GM08714 (cell line): Measurements from ENCODE around the gene EDAR.

Source experiments
- H3K4me3 ChIP-seq: fragments of 200-500 bp; sonication (Bioruptor generic); 2 replicates; pipeline ENCODE4 v1.5.1; 2014; ENCODE audit warnings: mild to moderate bottlenecking, low read length, inconsistent platforms
- ZNF274 ChIP-seq: IDR thresholded peaks from 2 replicates; pipeline ENCODE4 v1.6.1; 2012; ENCODE audit warnings: mild to moderate bottlenecking, low read depth, low read length

EDAR gene

GRCh38 chr2:108983061-108983460, 6.0 kb downstream of the EDAR start:
- TF ChIP-seq ZNF274 = no peak
- no peak overlapping the region for H3K4me3 ChIP-seq

- TF ChIP-seq ZNF274 = no peak
- H3K4me3 ChIP-seq = no peak overlapping the region
Measured at GRCh38 chr2:108982259-108982679, 6.8 kb downstream of the EDAR start.

- no peak overlapping the region for H3K4me3 ChIP-seq
- TF ChIP-seq ZNF274 = no peak
Measured at GRCh38 chr2:108981846-108982245, 7.2 kb downstream of the EDAR start.

GRCh38 chr2:108980076-108980475, 8.9 kb downstream of the EDAR start:
- TF ChIP-seq ZNF274 = no peak
- H3K4me3 ChIP-seq = no peak overlapping the region

GRCh38 chr2:108979461-108979860, 9.6 kb downstream of the EDAR start:
- no peak overlapping the region for H3K4me3 ChIP-seq
- TF ChIP-seq ZNF274 = no peak

- no peak for TF ChIP-seq ZNF274
- no peak overlapping the region for H3K4me3 ChIP-seq
Measured at GRCh38 chr2:108978709-108979111, 10.3 kb downstream of the EDAR start.

- no peak overlapping the region for H3K4me3 ChIP-seq
- TF ChIP-seq ZNF274 = no peak
Measured at GRCh38 chr2:108975613-108976435, 13.2 kb downstream of the EDAR start.

- no peak for TF ChIP-seq ZNF274
- no peak overlapping the region for H3K4me3 ChIP-seq
Measured at GRCh38 chr2:108974674-108975073, 14.3 kb downstream of the EDAR start.

GRCh38 chr2:108972663-108973062, 16.4 kb downstream of the EDAR start:
- TF ChIP-seq ZNF274 = no peak
- no peak overlapping the region for H3K4me3 ChIP-seq

- TF ChIP-seq ZNF274 = no peak
- no peak overlapping the region for H3K4me3 ChIP-seq
Measured at GRCh38 chr2:108971661-108972566, 17.1 kb downstream of the EDAR start.

GRCh38 chr2:108970369-108970768, 18.7 kb downstream of the EDAR start:
- TF ChIP-seq ZNF274 = no peak
- H3K4me3 ChIP-seq = no peak overlapping the region

- no peak for TF ChIP-seq ZNF274
Measured at GRCh38 chr2:108969856-108970255, 19.2 kb downstream of the EDAR start.

GRCh38 chr2:108968619-108969018, 20.4 kb downstream of the EDAR start:
- no peak overlapping the region for H3K4me3 ChIP-seq
- TF ChIP-seq ZNF274 = no peak

More at GRCh38 chr2:108969856-108970255, 19.2 kb downstream of the EDAR start:
- no peak overlapping the region for H3K4me3 ChIP-seq

GRCh38 chr2:108967757-108968156, 21.3 kb downstream of the EDAR start:
- no peak for TF ChIP-seq ZNF274
- no peak overlapping the region for H3K4me3 ChIP-seq
